GM12878 (cell line): ENCODE measurements around the gene TMEM272. TPM values are rescaled to one million over a fixed set of nuclear protein-coding genes. Genes with fewer than 3 reads are reported as not detected.

Experiments used
- BHLHE40 ChIP-seq, 2 experiments: fragments of 450-650 bp in 1 of 2; IDR thresholded peaks; 2 replicates each; pipeline ENCODE4 v1.6.1; 2011 to 2017; ENCODE audit warnings: low read depth in 2 of 2, borderline replicate concordance in 1 of 2, improper control_type of control experiment in 1 of 2, low read length in 1 of 2, mild to moderate bottlenecking in 1 of 2
- CREB1 ChIP-seq: IDR thresholded peaks from 2 replicates; pipeline ENCODE4 v1.6.1; 2012; ENCODE audit warnings: low read depth, mild to moderate bottlenecking, inconsistent platforms
- CREM ChIP-seq: IDR thresholded peaks from 2 replicates; pipeline ENCODE4 v1.6.1; 2014; ENCODE audit warnings: antibody characterized with exemption, low read depth
- DPF2 ChIP-seq: fragments of 450-650 bp; IDR thresholded peaks from 2 replicates; pipeline ENCODE4 v1.6.1; 2017; ENCODE audit warnings: mild to moderate bottlenecking
- ELK1 ChIP-seq: IDR thresholded peaks from 2 replicates; pipeline ENCODE4 v1.6.1; 2012; ENCODE audit warnings: low read depth, low read length, improper control_type of control experiment
- EP300 ChIP-seq, 2 experiments: fragments of 150-350 bp in 1 of 2; IDR thresholded peaks; 2 replicates each; pipeline ENCODE4 v1.6.1; 2011 to 2012; ENCODE audit warnings: low read depth in 2 of 2, low read length in 2 of 2, borderline replicate concordance in 1 of 2, improper control_type of control experiment in 1 of 2, inconsistent platforms in 1 of 2; ENCODE audit not compliant: control insufficient read depth in 1 of 2
- HCFC1 ChIP-seq: fragments of 150-350 bp; IDR thresholded peaks from 2 replicates; pipeline ENCODE4 v1.6.1; 2014; ENCODE audit warnings: low read length
- HDAC2 ChIP-seq: fragments of 200-600 bp; sonication (generic); IDR thresholded peaks from 2 replicates; pipeline ENCODE4 v1.6.1; 2017
- IKZF1 ChIP-seq: fragments of 450-650 bp; conservative IDR thresholded peaks from 2 replicates; pipeline ENCODE4 v1.6.1; 2017; ENCODE audit warnings: antibody characterized with exemption, mild to moderate bottlenecking
- NBN ChIP-seq: fragments of 450-650 bp; IDR thresholded peaks from 2 replicates; pipeline ENCODE4 v1.6.1; 2016
- PKNOX1 ChIP-seq: fragments of 450-650 bp; IDR thresholded peaks from 2 replicates; pipeline ENCODE4 v1.6.1; 2016; ENCODE audit warnings: mild to moderate bottlenecking
- POLR2A ChIP-seq: IDR thresholded peaks from 2 replicates; pipeline ENCODE4 v1.6.1; 2011; ENCODE audit warnings: low read depth, mild to moderate bottlenecking, low read length
- RELA ChIP-seq: fragments of 450-650 bp; IDR thresholded peaks from 2 replicates; pipeline ENCODE4 v1.8.0; 2014; ENCODE audit warnings: borderline replicate concordance; ENCODE audit not compliant: partially characterized antibody
- SMC3 ChIP-seq: IDR thresholded peaks from 2 replicates; pipeline ENCODE4 v1.6.1; 2011; ENCODE audit warnings: low read length, improper control_type of control experiment, borderline replicate concordance
- TCF12 ChIP-seq: IDR thresholded peaks from 2 replicates; pipeline ENCODE4 v1.6.1; 2011; ENCODE audit warnings: low read depth, mild to moderate bottlenecking, low read length
- YY1 ChIP-seq: IDR thresholded peaks from 2 replicates; pipeline ENCODE4 v1.6.1; 2011; ENCODE audit warnings: low read depth, mild to moderate bottlenecking, low read length
- ZNF24 ChIP-seq: fragments of 450-650 bp; IDR thresholded peaks from 2 replicates; pipeline ENCODE4 v1.6.1; 2017; ENCODE audit warnings: antibody characterized with exemption, mild to moderate bottlenecking
- ZZZ3 ChIP-seq: IDR thresholded peaks from 2 replicates; pipeline ENCODE4 v1.6.1; 2011; ENCODE audit warnings: low read depth; ENCODE audit not compliant: control insufficient read depth, insufficient read length
- polyA plus RNA-seq, 11 experiments: library from polyadenylated mRNA; depleted of rRNA in 4 of 11; unstranded in 6 of 11; stranded (reverse) in 5 of 11; fragments of >200 nt; fragmentation: Nextera tagmentation in 4 of 11; fragmentation: Illumina TruSeq in 1 of 11; extraction: Ambion mirVana in 4 of 11; extraction: Trizol in 1 of 11; gene quantifications; 1 replicate in 1 of 11; 2 replicates in 10 of 11; pipeline versions ENCODE4 v1.2.1 to v1.2.3, GENCODE V29; 2011 to 2016; ENCODE audit warnings: inconsistent platforms in 2 of 11, missing spikeins in 2 of 11, low read depth in 1 of 11
- total RNA-seq, 4 experiments: library from RNA; depleted of rRNA in 3 of 4; stranded (reverse); fragments of >200 nt in 3 of 4; fragmentation: Illumina TruSeq in 1 of 4; extraction: Trizol in 1 of 4; gene quantifications; 2 replicates each; pipeline versions ENCODE4 v1.2.1 to v1.2.3, GENCODE V29; 2013 to 2021

TMEM272 gene
- total and polyA plus RNA-seq, 10 of the 15 experiments (the other 5 are each of a cell fraction or from before 2014, with no cell fraction given): 0.01 to 0.04 TPM; not detected in 8

- TF ChIP-seq ELK1 (peak; percentile 19; the same call in 1 of the 2 replicates), DPF2 (peak; percentile 96), TCF12 (0 out of 2 replicates have a peak, but pooled peaks have one; percentile 2), HCFC1 (no peak), POLR2A (peak; percentile 95), ZNF24 (peak; percentile 52; the same call in 1 of the 2 replicates), YY1 (0 out of 2 replicates have a peak, but pooled peaks have one; percentile 17), RELA (peak; percentile 64), PKNOX1 (peak; percentile 48; the same call in 1 of the 2 replicates), BHLHE40 (IDR thresholded peaks at IDR 0.05; ENCODE audit: borderline replicate concordance in 1 of 2, low read depth in 2 of 2, low read length in 1 of 2) (peak; percentile 50 to 77; a peak in 3 of 4 replicates), EP300 (IDR thresholded peaks at IDR 0.05; ENCODE audit: borderline replicate concordance in 1 of 2, control insufficient read depth in 1 of 2, low read depth in 2 of 2, low read length in 2 of 2) (peak in 1 of 2 experiments; percentile 30; a peak in 1 of 4 replicates), SMC3 (no peak; the same call in 1 of the 2 replicates), NBN (peak; percentile 74), HDAC2 (no peak), IKZF1 (peak; percentile 92), ZZZ3 (no peak), CREB1 (peak; percentile 81), CREM (peak; percentile 69)
Measured at GRCh38 chr13:51803422-51804294, 41.3 kb downstream of the TMEM272 start, which contains the start of gene DHRS12 (continued).
